GM19463 (cell line): Measurements from ENCODE around the gene IL12RB2.

Experiments
- ATAC-seq: cut with Tn5 transposase; IDR thresholded peaks from one replicate; pipeline ENCODE4 v1.9.1; 2021; ENCODE audit warnings: mild to moderate bottlenecking, moderate library complexity; ENCODE audit not compliant: unreplicated experiment

Gene IL12RB2

DNA sequence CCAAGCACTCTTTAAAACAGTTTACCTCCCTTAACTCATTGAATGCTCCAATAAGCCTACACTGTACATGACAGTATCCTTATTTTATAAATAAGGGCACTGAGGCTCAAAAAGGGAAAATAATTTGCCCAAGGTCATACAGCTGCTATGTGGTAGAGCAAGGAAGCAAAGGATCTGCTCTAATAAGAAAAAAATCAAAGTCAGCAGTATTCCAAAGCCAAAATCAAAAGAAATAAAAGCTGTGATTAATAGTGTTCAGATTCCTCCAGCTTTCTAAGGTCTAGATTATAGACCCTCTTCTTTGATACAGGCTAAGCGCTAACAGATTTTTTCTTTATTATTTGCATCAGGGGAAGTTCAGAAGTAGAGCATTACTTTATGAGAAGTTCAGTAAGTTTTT lies 39.3 kb downstream of the IL12RB2 start:
- ATAC-seq = no peak

- ATAC-seq = no peak
Observed at GRCh38 chr1:67347688-67348472, 40.2 kb downstream of the IL12RB2 start.

- ATAC-seq = no peak
Observed at GRCh38 chr1:67348586-67349252, 41.0 kb downstream of the IL12RB2 start.

DNA sequence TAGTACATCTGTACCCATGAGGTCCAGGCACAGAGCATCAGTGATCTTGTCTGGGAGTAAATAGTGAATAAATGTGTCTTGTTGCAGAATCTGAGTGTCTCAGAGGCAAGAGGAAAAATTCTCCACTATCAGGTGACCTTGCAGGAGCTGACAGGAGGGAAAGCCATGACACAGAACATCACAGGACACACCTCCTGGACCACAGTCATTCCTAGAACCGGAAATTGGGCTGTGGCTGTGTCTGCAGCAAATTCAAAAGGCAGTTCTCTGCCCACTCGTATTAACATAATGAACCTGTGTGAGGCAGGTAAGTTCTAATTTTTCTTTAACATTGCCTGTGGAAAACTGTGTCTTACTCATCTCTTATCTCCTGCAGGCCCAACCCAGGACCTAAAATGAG lies 43.1 kb downstream of the IL12RB2 start:
- peak; percentile 90 for ATAC-seq

GRCh38 chr1:67352211-67352610 lies 44.5 kb downstream of the IL12RB2 start:
- no peak for ATAC-seq

DNA sequence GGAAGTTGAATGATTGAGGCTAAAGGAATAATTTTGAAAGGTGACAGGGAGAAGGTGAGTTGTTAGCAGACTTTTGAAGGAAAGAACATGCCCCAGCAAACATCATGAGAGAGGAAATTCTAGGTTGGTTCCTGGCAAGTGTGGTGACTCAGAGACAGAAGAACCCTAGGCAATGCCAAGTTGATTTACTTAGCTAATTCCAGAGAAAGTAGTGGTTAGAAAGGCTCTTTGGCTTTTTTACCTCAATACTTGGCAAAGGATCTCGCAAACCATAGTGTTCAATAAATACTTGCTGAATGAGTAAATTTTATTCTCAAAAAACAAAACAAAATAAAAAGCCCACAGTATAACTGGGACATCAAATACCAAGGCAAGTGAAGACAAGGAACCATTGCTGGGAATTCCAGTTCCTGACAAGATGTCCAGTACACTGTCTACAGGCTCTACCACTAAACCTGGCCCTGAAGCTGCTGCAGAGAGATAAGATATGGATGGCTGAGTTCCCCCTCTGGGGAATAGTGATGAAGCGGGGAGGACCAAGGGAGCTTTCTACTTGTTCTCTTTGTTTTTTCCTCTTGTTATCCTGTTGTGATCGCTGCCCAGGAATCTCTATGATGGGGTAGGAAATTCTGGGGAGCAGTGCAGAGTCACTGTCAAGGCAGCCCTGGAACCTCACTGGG lies 48.2 kb downstream of the IL12RB2 start:
- no peak for ATAC-seq

DNA sequence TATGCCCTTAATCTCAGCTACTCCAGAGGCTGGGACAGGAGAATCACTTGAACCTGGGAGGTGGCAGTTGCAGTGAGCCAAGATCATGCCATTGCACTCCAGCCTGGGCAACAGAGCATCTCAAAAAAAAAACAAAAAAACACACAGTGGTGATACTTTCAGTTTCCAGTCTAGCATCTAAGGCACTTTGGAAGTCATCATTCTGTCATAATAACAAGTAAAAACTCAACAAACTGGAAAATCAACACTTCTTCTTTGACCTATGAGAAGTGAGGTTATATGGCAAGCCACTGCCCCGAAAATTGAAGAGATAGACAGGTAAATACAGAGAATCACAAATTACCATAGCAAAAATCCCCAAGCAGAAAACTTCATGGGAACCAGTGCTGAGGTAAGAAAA lies 51.9 kb downstream of the IL12RB2 start:
- ATAC-seq = no peak

GRCh38 chr1:67361641-67362040 lies 54.0 kb downstream of the IL12RB2 start:
- no peak for ATAC-seq

- ATAC-seq = no peak
Observed at GRCh38 chr1:67367370-67368045, 59.8 kb downstream of the IL12RB2 start.

GRCh38 chr1:67368046-67368514 lies 60.4 kb downstream of the IL12RB2 start:
- no peak for ATAC-seq

GRCh38 chr1:67371043-67371442 lies 63.4 kb downstream of the IL12RB2 start:
- no peak for ATAC-seq

GRCh38 chr1:67371681-67372080 lies 64.0 kb downstream of the IL12RB2 start:
- no peak for ATAC-seq

DNA sequence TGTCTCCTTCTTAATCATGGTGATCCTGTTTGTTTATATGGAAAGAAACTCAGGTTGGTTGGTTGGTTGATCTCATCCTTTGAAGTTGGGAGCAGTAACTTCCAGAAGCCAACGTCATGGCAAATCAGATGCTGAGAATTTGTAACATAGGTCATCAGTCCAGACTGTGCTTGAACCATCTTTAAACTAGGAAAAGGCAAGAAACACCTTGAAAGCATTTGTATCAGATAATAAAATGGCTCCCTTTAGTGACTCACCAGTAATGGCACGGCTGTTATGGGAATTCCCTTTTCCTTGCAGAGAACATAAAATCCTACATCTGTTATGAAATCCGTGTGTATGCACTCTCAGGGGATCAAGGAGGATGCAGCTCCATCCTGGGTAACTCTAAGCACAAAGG lies 64.5 kb downstream of the IL12RB2 start:
- ATAC-seq = no peak

DNA sequence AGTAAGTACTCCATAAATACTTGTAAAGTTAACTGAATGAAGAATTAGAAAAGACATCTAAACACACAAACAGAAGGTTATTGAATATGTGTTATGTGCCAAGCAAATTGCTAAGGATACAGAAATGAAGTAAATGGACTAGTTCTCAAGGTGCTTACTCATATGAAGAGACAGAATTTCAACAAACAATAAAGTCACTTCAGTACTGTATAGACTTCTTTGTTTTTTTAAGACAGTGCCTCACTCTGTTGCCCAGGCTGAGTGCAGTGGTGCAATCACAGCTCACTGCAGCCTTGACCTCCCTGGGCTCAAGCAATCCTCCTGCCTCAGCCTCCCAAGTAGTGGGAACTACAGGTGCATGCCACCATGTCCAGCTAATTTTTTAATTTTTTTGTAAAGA lies 65.2 kb downstream of the IL12RB2 start:
- ATAC-seq = no peak

GRCh38 chr1:67376381-67376780 lies 68.7 kb downstream of the IL12RB2 start:
- no peak for ATAC-seq

DNA sequence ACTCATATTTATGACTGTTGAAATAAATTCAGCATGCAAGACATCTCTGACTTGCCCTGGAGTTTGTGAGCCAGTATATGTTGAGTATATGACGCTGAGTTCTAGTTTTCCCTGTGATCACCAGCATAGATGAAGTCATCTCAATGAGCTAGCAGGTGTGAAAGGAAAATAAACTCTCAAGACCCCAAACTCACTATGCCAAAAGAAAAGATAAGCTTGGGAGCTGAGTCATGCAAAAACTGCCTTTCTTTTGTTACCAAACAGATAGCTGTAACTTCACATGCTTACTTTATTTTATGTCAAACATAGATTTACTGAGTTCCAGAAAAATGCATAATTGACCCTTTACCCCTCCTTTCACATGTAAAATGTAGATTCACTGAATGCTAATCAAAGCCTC lies 69.6 kb downstream of the IL12RB2 start:
- ATAC-seq = no peak

- ATAC-seq = no peak
Observed at GRCh38 chr1:67381154-67381553, 73.5 kb downstream of the IL12RB2 start.

DNA sequence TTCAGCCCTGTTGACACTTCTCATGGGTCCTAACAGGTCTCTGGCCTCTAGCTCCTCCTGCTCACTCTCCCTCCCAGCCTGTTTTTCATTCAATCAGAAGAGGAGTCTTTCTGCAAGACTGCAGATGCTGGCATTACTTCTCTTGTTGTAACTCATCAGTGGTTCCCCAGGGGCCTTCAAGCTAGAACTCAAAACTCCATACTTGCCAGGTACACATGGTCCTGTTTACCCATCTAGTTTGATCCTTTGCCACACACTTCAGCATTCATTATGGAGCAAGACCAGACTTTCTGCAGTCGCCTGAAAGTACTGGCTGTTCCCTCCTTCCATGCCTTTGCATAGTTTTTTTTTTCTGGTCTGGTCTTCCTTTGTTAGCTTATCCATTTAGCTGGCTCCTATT lies 74.6 kb downstream of the IL12RB2 start:
- ATAC-seq = no peak

DNA sequence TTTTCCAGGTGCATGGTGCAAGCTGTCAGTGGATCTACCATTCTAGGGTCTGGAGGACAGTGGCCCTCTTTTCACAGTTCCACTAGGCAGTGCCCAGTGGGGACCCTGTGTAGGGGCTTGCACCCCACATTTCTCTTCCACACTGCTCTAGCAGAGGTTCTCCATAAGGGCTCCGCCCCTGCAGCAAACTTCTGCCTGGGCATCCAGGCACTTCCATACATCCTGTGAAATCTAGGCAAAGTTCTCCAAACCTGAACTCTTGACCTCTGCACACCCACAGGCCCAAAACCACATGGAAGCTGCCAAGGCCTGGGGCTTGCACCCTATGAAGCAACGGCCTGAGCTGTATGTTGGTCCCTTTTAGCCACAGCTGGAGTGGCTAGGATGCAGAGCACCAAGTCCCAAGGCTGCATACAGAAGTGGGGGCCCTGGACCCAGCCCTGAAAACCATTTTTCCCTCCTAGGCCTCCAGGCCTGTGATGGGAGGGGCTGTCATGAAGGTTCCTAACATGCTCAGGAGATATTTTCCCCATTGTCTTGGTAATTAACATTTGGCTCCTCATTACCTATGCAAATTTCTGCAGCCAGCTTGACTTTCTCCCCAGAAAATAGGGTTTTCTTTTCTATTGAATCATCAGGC lies 76.4 kb downstream of the IL12RB2 start:
- no peak for ATAC-seq

- no peak for ATAC-seq
Observed at GRCh38 chr1:67390041-67390887, 82.6 kb downstream of the IL12RB2 start.
